Liver (tissue), 9 donors: ENCODE measurements around the gene SH3RF3. TPM values are rescaled to one million over a fixed set of nuclear protein-coding genes. Genes with fewer than 3 reads are reported as not detected.

ENCODE experiments used
- DNase-seq: peaks from one replicate; pipeline ENCODE4 v3.0.0-alpha.2; 2017; ENCODE audit warnings: low spot score
- H3K27ac ChIP-seq, 2 donors: one replicate each; pipeline ENCODE4 v1.7.0; 2013; ENCODE audit warnings: inconsistent platforms in 2 of 2, low read length in 2 of 2, control low read depth in 1 of 2, low read depth in 1 of 2, mild to moderate bottlenecking in 1 of 2
- H3K27me3 ChIP-seq, 4 donors: one replicate each; pipeline versions ENCODE4 v1.6.1 to v1.7.0; 2013; ENCODE audit warnings: low read length in 3 of 4, inconsistent platforms in 1 of 4, mild to moderate bottlenecking in 1 of 4, moderate library complexity in 1 of 4; ENCODE audit not compliant: control insufficient read depth in 4 of 4, insufficient read depth in 4 of 4
- H3K36me3 ChIP-seq, 4 donors: one replicate each; pipeline versions ENCODE4 v1.6.1 to v1.7.0; 2013; ENCODE audit warnings: low read length in 3 of 4, mild to moderate bottlenecking in 3 of 4, low read depth in 1 of 4, moderate library complexity in 1 of 4; ENCODE audit not compliant: control insufficient read depth in 4 of 4, insufficient read depth in 3 of 4
- H3K4me1 ChIP-seq, 4 donors: one replicate each; pipeline versions ENCODE4 v1.6.1 to v1.7.0; 2013; ENCODE audit warnings: low read length in 3 of 4, mild to moderate bottlenecking in 3 of 4, moderate library complexity in 1 of 4; ENCODE audit not compliant: control insufficient read depth in 4 of 4, insufficient read depth in 4 of 4
- H3K4me3 ChIP-seq, 3 donors: one replicate each; pipeline versions ENCODE4 v1.6.1 to v1.7.0; 2013; ENCODE audit warnings: low read length in 3 of 3, control low read depth in 1 of 3, low read depth in 1 of 3, mild to moderate bottlenecking in 1 of 3
- H3K9ac ChIP-seq, 2 donors: one replicate each; pipeline ENCODE4 v1.7.0; 2013; ENCODE audit warnings: low read length in 2 of 2, mild to moderate bottlenecking in 2 of 2, moderate library complexity in 2 of 2, control low read depth in 1 of 2, low read depth in 1 of 2
- H3K9me3 ChIP-seq, 4 donors: one replicate each; pipeline versions ENCODE4 v1.6.1 to v1.7.0; 2013; ENCODE audit warnings: low read length in 3 of 4; ENCODE audit not compliant: control insufficient read depth in 4 of 4
- EGR1 ChIP-seq, 2 donors: IDR thresholded peaks; 2 replicates each; pipeline ENCODE4 v1.6.1; 2016 to 2018; ENCODE audit warnings: antibody characterized with exemption in 2 of 2, low read depth in 2 of 2
- FOXA2 ChIP-seq: IDR thresholded peaks from 2 replicates; pipeline ENCODE4 v1.6.1; 2016; ENCODE audit warnings: antibody characterized with exemption
- GABPA ChIP-seq, 2 donors: IDR thresholded peaks in 1 of 2; conservative IDR thresholded peaks in 1 of 2; 2 replicates each; pipeline ENCODE4 v1.6.1; 2016; ENCODE audit warnings: antibody characterized with exemption in 2 of 2, mild to moderate bottlenecking in 1 of 2, moderate library complexity in 1 of 2
- HNF4A ChIP-seq, 2 donors: conservative IDR thresholded peaks; 2 replicates each; pipeline ENCODE4 v1.6.1; 2016; ENCODE audit warnings: antibody characterized with exemption in 2 of 2, mild to moderate bottlenecking in 2 of 2
- HNF4G ChIP-seq: IDR thresholded peaks from 2 replicates; pipeline ENCODE4 v1.6.1; 2016; ENCODE audit warnings: antibody characterized with exemption
- JUND ChIP-seq, 2 donors: IDR thresholded peaks; 2 replicates each; pipeline ENCODE4 v1.6.1; 2016; ENCODE audit warnings: antibody characterized with exemption in 2 of 2
- MAX ChIP-seq: IDR thresholded peaks from 2 replicates; pipeline ENCODE4 v1.6.1; 2016; ENCODE audit warnings: antibody characterized with exemption
- NR2F2 ChIP-seq: IDR thresholded peaks from 2 replicates; pipeline ENCODE4 v1.6.1; 2016; ENCODE audit warnings: antibody characterized with exemption
- RAD21 ChIP-seq, 2 donors: IDR thresholded peaks; 2 replicates each; pipeline ENCODE4 v1.6.1; 2016; ENCODE audit warnings: antibody characterized with exemption in 2 of 2, mild to moderate bottlenecking in 2 of 2
- RXRA ChIP-seq, 2 donors: IDR thresholded peaks; 2 replicates each; pipeline ENCODE4 v1.6.1; 2017 to 2018; ENCODE audit warnings: antibody characterized with exemption in 2 of 2, mild to moderate bottlenecking in 1 of 2
- SP1 ChIP-seq: IDR thresholded peaks from 2 replicates; pipeline ENCODE4 v1.6.1; 2018; ENCODE audit warnings: antibody characterized with exemption, mild to moderate bottlenecking
- YY1 ChIP-seq: IDR thresholded peaks from 2 replicates; pipeline ENCODE4 v1.6.1; 2016; ENCODE audit warnings: antibody characterized with exemption, mild to moderate bottlenecking
- ZBTB33 ChIP-seq: IDR thresholded peaks from 2 replicates; pipeline ENCODE4 v1.6.1; 2016; ENCODE audit warnings: antibody characterized with exemption
- WGBS: extraction: QIAGEN DNeasy Blood & Tissue Kit; methylation state at CpG from one replicate; pipeline ENCODE4 v1.1.7; 2013; 5-methylcytosine and 5-hydroxymethylcytosine counted together
- polyA plus RNA-seq, 2 donors: library from polyadenylated mRNA; stranded (reverse) in 1 of 2; unstranded in 1 of 2; fragments of 200-250 nt in 1 of 2; fragments of >200 nt in 1 of 2; fragmentation: Nextera tagmentation in 1 of 2; extraction: Ambion mirVana in 1 of 2; gene quantifications; one replicate each; pipeline versions ENCODE4 v1.2.1 to v1.2.3, GENCODE V29; 2013 to 2015
- total RNA-seq, 2 donors: library from RNA; depleted of rRNA; stranded (reverse); fragments of >200 nt; gene quantifications; one replicate each; pipeline ENCODE4 v1.2.3, GENCODE V29; 2014
- TF ChIP-seq, protein P1 (sequence below): fragments of 150-350 bp; IDR thresholded peaks from 2 replicates; pipeline ENCODE4 v1.5.1; 2017; ENCODE audit warnings: improper control_type of control experiment, low read depth, low read length; ENCODE audit not compliant: missing input control
- TF ChIP-seq, protein P2 (sequence below): IDR thresholded peaks from 2 replicates; pipeline ENCODE4 v1.6.1; 2016; ENCODE audit warnings: antibody characterized with exemption, mild to moderate bottlenecking
- donor health status: healthy.
- donor health status: healthy.
- donor health status: healthy.
- donor health status: healthy.
- donor health status: healthy.

SH3RF3 gene
- total and polyA plus RNA-seq, 4 donors = 0.11 to 1.0 (median 0.54) TPM

- Histone ChIP-seq H3K27me3 (no peaks in the 10 kb centered on the region), H3K4me1 (no peaks in the 10 kb centered on the region), H3K9ac (no peak overlapping the region), H3K4me3 (no peak overlapping the region), H3K27ac (no peak overlapping the region), H3K36me3 (no peaks in the 10 kb centered on the region), H3K9me3 (no peaks in the 10 kb centered on the region)
- no peak for DNase-seq
- TF ChIP-seq GABPA (IDR thresholded peaks at IDR 0.05 in 1 of 2, conservative IDR thresholded peaks at IDR 0.05 in 1 of 2) = no peak
- no peak for TF ChIP-seq YY1
- no peak for TF ChIP-seq FOXA2
- no peak for TF ChIP-seq HNF4G
- TF ChIP-seq RXRA (IDR thresholded peaks at IDR 0.05) = no peak
- TF ChIP-seq, protein P1, sequence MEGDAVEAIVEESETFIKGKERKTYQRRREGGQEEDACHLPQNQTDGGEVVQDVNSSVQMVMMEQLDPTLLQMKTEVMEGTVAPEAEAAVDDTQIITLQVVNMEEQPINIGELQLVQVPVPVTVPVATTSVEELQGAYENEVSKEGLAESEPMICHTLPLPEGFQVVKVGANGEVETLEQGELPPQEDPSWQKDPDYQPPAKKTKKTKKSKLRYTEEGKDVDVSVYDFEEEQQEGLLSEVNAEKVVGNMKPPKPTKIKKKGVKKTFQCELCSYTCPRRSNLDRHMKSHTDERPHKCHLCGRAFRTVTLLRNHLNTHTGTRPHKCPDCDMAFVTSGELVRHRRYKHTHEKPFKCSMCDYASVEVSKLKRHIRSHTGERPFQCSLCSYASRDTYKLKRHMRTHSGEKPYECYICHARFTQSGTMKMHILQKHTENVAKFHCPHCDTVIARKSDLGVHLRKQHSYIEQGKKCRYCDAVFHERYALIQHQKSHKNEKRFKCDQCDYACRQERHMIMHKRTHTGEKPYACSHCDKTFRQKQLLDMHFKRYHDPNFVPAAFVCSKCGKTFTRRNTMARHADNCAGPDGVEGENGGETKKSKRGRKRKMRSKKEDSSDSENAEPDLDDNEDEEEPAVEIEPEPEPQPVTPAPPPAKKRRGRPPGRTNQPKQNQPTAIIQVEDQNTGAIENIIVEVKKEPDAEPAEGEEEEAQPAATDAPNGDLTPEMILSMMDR = no peak
- TF ChIP-seq SP1 = no peak
- TF ChIP-seq NR2F2 = no peak
- no peak for TF ChIP-seq RAD21 (IDR thresholded peaks at IDR 0.05)
- TF ChIP-seq HNF4A (conservative IDR thresholded peaks at IDR 0.05) = no peak
- TF ChIP-seq, protein P2, sequence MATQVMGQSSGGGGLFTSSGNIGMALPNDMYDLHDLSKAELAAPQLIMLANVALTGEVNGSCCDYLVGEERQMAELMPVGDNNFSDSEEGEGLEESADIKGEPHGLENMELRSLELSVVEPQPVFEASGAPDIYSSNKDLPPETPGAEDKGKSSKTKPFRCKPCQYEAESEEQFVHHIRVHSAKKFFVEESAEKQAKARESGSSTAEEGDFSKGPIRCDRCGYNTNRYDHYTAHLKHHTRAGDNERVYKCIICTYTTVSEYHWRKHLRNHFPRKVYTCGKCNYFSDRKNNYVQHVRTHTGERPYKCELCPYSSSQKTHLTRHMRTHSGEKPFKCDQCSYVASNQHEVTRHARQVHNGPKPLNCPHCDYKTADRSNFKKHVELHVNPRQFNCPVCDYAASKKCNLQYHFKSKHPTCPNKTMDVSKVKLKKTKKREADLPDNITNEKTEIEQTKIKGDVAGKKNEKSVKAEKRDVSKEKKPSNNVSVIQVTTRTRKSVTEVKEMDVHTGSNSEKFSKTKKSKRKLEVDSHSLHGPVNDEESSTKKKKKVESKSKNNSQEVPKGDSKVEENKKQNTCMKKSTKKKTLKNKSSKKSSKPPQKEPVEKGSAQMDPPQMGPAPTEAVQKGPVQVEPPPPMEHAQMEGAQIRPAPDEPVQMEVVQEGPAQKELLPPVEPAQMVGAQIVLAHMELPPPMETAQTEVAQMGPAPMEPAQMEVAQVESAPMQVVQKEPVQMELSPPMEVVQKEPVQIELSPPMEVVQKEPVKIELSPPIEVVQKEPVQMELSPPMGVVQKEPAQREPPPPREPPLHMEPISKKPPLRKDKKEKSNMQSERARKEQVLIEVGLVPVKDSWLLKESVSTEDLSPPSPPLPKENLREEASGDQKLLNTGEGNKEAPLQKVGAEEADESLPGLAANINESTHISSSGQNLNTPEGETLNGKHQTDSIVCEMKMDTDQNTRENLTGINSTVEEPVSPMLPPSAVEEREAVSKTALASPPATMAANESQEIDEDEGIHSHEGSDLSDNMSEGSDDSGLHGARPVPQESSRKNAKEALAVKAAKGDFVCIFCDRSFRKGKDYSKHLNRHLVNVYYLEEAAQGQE = no peak
- TF ChIP-seq ZBTB33 = no peak
- no peak for TF ChIP-seq EGR1 (IDR thresholded peaks at IDR 0.05; ENCODE audit: low read depth in 2 of 2)
- no peak for TF ChIP-seq JUND (IDR thresholded peaks at IDR 0.05)
- TF ChIP-seq MAX = no peak
- WGBS = 91% methylated on average over 7 of the region's 7 CpGs
Observed at GRCh38 chr2:109147405-109147804, 18.4 kb downstream of the SH3RF3 start.

DNA sequence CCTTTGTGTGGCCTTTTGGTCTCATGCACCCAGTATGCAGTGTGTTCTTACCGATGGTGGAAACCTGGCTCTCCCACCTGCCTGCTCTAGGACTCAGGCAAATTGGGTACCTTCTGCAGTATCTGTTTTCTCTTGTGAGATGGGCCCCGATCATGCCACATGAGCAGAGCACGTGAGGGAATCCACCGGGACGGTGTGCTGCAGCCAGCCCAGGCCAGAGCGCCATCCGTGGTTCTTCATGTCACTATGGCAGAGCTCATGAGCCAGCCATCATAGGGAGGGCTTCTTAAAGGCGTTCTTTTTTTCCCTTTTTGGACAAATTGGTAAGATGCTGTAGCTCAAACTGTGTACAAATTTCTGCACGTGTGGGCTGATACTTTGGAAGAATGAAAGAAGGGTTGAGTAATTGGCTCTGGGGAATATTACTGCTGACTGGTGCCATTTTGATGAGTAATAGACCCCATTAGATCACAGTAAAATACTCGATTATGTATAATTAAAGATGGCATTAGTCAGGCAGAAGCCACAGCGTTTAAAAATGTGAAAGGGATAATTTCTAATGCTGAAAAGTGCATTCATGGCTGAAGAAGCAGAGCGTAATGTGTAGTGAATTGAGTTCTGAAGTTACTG, 19.2 kb downstream of the SH3RF3 start:
- Histone ChIP-seq H3K27me3 (no peaks in the 10 kb centered on the region), H3K4me3 (no peak overlapping the region), H3K27ac (no peak overlapping the region), H3K9ac (no peak overlapping the region), H3K4me1 (no peaks in the 10 kb centered on the region), H3K9me3 (no peaks in the 10 kb centered on the region), H3K36me3 (no peaks in the 10 kb centered on the region)
- TF ChIP-seq HNF4A (conservative IDR thresholded peaks at IDR 0.05) = no peak
- no peak for TF ChIP-seq HNF4G
- DNase-seq = no peak
- 84% methylated on average over 12 of the region's 12 CpGs for WGBS
